Amniotic epithelial cell (primary cell): ENCODE data around the gene MEGF11.

ENCODE experiments used
- DNase-seq: peaks from one replicate; pipeline ENCODE4 v3.0.0-alpha.2; 2010; ENCODE audit warnings: low read depth

Gene MEGF11

DNA sequence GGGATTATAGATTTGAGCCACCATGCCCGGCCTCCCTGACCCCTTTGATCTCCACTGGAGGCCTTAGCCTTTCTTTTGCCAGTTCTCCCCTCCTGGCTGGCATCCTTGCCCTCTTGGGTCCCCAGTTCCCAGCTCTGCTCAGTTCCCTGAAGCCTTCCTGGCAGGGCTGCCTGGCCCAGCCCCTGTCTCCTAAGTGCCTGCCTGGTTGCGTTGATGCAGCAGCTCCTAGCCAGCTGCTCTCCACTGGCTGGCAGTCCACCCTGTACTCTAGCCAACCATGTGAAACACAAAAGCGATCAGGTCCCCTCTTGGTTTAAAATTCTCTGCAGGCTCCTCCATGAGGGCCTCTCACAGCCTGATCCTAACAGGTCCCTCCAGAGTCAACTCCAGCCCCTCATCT lies 199.6 kb downstream of the MEGF11 start:
- no peak for DNase-seq

GRCh38 chr15:66051833-66052232 lies 201.7 kb downstream of the MEGF11 start:
- no peak for DNase-seq

DNA sequence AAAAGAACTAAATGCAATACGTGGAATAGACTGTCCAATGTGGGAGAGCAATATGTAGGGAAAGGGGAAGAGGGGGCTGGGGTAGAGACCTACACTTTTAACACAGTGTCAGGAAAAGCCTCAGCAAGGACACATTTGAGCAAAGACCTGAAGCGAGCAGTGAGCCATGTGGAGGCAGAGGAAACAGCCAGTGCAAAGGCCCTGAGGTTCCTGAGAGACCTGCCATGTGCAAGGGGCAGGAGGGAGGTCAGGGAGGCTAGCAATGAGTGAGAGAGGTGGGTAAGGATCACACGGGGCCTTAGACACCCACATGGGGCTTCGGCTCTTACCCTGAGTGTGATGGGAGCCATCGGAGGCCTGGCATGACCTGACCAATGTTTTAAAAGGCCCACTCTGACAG lies 203.3 kb downstream of the MEGF11 start:
- DNase-seq, result no peak

DNA sequence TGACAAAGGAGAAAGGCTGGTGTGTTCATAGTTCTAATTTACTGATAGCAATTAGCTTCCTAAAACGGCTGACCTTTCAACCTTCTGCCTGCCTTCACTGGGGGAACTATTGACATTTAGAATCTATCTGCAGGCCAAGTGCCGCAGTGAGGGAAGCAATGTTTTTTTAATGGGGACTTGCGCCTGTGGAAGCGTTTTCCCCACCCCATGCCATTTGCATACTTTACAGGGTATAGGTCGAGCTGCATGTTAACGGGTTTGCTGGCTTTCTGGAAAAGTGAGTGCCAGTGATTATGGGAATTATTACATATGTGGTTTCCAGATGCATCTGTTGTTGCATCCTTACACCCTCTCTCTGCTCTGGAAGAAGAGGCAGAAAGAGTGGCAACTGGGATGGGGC lies 204.2 kb downstream of the MEGF11 start:
- no peak for DNase-seq

DNA sequence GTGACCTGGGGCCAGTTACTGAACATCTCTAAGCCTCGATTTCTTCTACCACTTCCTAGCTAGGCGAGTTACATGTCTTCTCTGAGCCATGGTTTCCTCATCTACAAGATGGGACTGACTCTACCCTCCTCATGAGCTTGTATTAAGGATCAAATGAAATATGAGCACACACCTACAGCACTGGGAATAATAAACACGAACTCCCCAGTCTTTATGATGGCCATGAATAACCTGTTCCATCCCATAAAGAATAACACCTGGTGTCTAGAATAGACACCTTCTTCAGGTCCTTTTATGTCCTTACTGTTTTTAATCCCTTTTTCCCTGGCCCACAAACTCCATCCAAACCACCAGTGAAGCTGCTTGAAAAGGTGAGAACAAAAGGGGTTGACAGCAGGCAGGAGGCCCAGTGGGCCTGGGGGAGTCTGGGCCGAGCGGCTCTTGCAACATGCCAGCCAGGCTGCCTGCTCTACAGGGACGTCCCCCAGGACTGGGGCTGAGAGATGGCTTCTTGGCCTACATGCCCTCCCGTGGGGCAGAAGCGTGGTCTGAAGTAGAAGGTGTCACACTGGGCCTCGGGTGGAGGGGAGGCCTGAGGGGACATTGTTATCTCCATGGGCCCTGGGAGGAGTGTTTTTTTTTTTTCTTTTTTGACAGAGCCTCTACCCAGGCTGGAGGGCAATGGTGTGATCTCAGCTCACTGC lies 206.1 kb downstream of the MEGF11 start:
- DNase-seq, result no peak

GRCh38 chr15:66046751-66047150 lies 206.8 kb downstream of the MEGF11 start:
- DNase-seq, result no peak

DNA sequence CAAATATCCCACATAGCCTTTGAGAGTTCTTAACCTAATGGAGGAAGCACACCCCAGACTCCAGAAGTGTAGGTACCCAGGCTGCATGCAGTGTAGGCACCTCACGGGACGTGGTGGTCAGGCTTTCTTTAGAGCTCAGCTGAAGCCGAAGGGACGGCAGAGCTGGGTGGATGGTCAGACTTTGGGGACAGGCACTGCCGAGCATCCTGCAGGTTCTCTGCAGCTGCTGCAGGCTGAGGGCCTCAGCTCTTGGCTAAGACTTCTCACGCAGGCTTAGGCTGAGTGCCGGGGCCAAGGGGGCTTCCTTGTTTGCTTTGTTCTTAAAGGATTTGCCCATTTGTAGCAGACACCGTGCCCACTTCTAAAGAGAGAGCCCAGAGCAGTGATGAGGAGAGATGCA lies 207.2 kb downstream of the MEGF11 start:
- DNase-seq, result no peak

DNA sequence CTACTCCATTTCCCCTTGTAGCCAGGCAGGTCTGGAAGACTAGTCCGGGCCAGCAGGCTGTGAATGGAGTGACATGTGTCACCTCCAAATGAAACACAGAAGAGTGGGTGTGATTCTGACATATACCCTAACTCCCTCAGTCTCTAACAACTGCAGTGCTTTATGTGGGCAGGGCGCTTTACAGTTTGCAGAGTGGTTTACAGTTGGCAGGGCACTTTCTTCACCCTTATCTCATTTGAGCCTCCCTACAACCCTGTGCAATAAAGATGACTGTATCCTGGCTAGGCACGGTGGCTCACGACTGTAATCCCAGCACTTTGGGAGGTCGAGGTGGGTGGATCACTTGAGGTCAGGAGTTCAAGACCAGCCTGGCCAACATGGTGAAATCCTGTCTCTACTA lies 208.0 kb downstream of the MEGF11 start:
- DNase-seq, result no peak

DNA sequence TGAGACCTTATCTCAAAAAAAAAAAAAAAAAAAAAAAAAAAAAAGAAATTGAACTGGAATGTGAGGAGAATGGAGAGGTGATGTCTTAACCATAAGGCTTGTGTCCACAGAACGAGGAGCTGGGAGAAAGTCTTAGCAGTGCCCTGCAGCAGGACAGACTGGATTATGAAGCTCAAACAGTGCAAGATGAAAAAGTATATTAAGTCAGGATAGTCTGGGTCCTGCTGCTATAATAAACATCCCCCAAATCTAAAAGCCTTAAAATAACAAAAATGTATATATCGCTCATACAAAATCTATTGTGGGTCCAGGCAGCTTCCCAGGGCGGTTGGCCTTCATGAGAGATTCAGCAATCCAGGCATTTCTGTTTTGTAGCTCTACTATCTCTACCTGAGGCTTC lies 208.7 kb downstream of the MEGF11 start:
- DNase-seq, result no peak

DNA sequence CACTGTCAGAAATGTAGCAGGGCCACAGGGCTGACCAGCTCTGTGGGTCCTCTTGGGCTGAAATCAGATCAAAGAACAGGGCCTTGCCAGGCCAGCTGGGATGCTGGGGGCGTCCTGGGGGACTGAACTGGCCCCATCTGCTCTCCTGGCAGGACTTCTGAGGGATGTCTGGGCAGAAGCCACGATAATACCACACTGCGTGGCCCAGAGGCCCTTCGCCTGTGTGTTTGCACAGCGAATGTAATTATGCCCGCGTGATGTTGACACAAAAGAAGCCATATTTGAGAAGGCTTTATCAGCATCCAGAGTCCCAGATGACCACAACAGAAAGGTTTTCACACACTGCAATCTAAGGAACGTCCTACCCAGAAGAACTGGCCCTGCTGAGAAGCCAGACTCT lies 210.3 kb downstream of the MEGF11 start:
- no peak for DNase-seq

DNA sequence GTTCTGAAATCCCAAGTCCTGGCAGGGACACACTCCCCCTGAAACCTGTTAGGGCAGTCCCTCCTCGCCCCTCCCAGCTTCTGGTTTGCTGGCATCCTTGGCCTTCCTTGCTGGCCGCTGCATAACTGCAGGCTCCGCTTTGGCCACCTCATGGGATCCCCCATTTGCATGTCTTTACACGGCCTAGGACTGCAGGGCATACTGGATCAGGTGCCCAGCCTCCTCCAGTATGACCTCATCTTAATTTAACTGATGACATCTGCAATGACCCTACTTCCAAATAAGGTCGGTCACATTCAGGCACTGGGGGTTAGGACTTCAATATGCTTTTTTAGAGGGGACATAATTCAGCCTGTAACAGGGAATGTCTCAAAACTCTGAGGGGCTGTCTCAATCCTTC lies 210.9 kb downstream of the MEGF11 start:
- no peak for DNase-seq

GRCh38 chr15:66041276-66041675 lies 212.3 kb downstream of the MEGF11 start:
- no peak for DNase-seq

GRCh38 chr15:66040211-66040892 lies 213.2 kb downstream of the MEGF11 start:
- DNase-seq, result no peak

DNA sequence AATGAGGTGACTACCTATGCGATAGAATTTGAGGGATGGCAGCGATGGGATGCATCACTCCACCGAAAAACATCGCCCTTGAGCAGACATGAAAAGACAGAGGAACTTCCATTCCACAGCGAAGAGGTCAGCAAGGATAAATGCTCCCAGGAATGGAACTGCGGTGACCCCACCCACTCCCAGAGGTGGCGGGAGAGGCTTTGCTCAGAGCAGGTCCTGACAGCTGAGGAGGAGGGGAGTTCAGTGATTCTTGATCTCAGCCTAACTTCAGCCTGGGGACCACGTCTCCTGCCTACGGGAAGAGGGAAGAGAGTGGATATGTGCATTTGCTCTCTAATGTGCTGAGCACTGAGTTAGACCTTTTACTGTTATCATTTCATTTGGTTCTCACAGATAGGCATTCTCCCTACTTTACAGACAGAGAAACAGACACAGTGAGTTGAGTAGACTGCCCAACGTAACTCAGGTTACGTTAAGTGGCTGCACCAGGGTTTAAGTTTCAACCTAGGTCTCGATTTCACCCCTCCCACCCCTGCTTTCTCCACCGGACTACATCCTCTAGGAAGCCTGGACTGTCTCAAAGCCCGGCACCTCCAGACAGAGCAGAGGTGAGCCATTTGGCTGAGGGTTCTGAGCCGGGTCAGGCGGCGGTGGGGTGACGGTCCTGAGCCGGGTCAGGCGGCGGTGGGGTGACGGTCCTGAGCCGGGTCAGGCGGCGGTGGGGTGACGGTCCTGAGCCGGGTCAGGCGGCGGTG lies 214.3 kb downstream of the MEGF11 start:
- DNase-seq, result no peak

GRCh38 chr15:66038387-66039116 lies 215.0 kb downstream of the MEGF11 start:
- DNase-seq, result no peak

GRCh38 chr15:66036859-66037258 lies 216.7 kb downstream of the MEGF11 start:
- DNase-seq, result no peak

- no peak for DNase-seq
These were observed 217.6 kb downstream of the MEGF11 start for GRCh38 chr15:66035901-66036300.

GRCh38 chr15:66033143-66033542 lies 220.4 kb downstream of the MEGF11 start:
- DNase-seq, result no peak

GRCh38 chr15:66032006-66032405 lies 221.5 kb downstream of the MEGF11 start:
- no peak for DNase-seq

- DNase-seq, result no peak
These were observed 222.9 kb downstream of the MEGF11 start for GRCh38 chr15:66030650-66031049.

- DNase-seq, result no peak
These were observed 223.9 kb downstream of the MEGF11 start for GRCh38 chr15:66029650-66030049.

- DNase-seq, result peak; percentile 9
These were observed 226.2 kb downstream of the MEGF11 start for GRCh38 chr15:66027268-66027805.
